ENCODE measurements around the gene SPAG4.

SPAG4 gene

GRCh38 chr20:35600176-35600992 lies 15.2 kb upstream of the SPAG4 start:
- DNase-seq: no peak

GRCh38 chr20:35600993-35601973 lies 14.3 kb upstream of the SPAG4 start:
- DNase-seq: peak; percentile 14

GRCh38 chr20:35601990-35602389 lies 13.6 kb upstream of the SPAG4 start:
- no peak for DNase-seq

GRCh38 chr20:35602851-35603495 lies 12.7 kb upstream of the SPAG4 start:
- DNase-seq: no peak

DNA sequence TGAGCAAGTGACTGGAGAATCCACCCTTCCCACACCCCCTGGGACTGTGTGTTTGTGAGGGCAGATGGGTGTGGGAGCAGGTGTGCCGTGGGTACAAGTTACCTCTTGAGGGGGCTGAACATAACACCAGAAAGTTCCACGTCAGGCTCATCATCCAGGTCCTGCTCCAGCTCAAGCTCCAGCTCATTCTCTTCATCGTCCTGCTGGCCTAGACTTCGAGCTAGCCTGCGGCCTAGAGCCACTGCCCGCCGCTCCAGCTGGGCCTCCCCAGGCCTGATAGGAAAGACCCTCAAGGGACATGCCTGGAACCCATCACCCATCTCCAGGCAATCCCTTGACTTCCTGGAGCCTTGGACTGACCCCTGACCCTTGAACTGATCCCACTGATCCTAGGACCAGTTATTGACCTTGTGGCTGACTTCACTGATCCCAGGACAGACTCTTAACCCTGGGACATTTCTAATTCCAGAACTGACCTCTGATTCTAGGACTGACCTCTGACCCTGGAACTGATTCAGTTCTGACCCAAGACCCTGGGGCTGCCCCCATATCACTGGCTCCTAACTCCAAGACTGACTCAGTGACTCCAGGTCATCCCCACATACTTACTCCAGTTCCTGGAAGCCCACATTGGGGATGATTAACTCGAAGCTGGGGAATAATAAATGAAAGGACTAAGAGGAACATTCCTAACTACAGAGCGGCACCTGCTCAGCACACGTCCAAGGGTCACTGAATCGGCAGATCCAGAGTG lies 11.8 kb upstream of the SPAG4 start:
- DNase-seq: no peak

DNA sequence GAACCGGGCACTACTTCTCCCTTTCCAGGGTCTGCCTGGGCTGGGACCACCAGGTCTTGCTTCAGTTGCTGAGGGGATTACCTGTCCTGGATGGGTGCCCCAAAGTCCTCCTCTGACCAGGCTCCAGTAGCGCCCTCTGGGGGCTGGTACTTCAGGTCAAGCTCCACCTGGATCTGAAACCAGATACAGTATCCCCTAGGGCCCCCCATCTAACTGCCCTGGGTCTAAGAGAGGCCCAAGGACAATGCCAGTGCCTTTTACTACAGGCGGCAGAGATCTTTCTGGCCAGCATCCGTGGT lies 11.2 kb upstream of the SPAG4 start:
- no peak for DNase-seq

GRCh38 chr20:35606127-35606526 lies 9.5 kb upstream of the SPAG4 start:
- no peak for DNase-seq

DNA sequence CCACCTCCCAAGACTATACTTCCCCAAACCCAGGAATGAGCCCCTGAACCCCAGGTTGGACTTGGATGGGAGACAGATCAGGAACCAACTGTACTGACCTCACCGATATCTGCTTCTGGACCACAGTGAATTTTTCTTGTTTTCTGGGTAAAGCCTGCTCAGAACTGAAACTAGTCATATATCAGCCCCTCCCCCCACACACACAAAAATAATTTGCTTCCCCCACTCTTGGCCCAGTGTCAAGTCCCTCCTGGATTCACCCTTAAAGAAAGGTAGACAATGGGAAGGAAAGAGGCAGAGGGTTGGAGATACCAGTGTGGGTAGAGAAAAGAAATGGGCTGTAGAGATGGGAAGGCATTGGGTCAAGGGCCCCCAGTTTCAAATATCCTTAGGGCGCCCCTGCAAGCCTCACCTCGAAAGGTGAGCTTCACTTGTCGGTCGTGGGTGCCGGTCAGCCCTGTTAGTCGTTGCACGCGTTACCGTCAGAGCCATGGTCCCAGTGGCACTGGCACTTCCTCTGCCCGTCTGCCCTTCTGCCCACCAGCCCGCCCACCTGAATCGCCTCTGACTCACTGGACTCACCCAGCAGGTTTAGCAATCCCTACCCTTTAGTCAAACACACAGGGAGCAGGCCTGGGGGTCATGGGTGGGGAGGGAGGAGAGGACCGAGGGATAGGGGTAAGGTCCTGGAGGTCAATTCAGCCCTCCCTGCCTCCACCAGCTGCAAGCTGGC lies 8.5 kb upstream of the SPAG4 start:
- DNase-seq: no peak

- DNase-seq: no peak
These were observed 4.7 kb upstream of the SPAG4 start for GRCh38 chr20:35610833-35611427.

- DNase-seq: no peak
These were observed 4.1 kb upstream of the SPAG4 start for GRCh38 chr20:35611482-35611881.

DNA sequence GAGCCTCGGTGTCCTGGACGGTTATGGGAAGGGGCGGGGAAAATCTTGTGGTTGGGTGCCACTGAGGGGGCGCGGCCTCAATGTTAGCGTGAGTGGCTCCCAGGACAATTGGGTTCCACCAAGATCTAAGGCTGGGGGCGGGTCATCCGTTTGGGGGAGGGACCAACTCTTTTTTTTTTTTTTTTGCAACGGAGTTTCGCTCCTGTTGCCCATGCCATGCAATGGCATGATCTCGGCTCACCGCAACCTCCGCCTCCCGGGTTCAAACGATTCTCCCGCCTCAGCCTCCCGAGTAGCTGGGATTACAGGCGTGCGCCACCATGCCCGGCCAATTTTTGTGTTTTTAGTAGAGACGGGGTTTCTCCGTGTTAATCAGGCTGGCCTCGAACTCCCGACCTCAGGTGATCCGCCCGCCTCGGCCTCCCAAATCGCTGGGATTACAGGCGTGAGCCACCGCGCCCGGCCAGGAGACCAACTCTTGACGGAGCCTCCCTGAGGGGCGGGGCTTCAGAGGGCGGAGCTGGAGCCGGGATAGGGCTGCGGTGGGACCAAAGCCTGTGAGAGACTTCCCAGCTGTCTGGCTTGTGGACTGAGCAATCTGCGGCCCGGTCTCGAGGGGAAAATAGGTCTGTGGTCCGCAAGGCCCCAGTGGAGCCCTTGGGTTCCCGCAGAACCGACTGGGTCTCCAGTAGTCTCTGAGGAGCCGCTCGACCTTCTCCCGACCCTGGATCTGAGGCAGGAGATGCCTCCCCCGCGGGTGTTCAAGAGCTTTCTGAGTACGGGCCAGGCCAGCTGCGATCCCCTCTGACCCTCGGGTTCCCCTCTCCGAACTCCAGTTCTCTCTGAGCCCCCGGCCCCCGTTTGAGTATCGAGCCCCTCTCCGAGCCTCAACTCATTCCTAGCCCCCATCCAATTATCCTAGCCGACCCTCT lies 1.1 kb downstream of the SPAG4 start:
- DNase-seq: peak; percentile 39

DNA sequence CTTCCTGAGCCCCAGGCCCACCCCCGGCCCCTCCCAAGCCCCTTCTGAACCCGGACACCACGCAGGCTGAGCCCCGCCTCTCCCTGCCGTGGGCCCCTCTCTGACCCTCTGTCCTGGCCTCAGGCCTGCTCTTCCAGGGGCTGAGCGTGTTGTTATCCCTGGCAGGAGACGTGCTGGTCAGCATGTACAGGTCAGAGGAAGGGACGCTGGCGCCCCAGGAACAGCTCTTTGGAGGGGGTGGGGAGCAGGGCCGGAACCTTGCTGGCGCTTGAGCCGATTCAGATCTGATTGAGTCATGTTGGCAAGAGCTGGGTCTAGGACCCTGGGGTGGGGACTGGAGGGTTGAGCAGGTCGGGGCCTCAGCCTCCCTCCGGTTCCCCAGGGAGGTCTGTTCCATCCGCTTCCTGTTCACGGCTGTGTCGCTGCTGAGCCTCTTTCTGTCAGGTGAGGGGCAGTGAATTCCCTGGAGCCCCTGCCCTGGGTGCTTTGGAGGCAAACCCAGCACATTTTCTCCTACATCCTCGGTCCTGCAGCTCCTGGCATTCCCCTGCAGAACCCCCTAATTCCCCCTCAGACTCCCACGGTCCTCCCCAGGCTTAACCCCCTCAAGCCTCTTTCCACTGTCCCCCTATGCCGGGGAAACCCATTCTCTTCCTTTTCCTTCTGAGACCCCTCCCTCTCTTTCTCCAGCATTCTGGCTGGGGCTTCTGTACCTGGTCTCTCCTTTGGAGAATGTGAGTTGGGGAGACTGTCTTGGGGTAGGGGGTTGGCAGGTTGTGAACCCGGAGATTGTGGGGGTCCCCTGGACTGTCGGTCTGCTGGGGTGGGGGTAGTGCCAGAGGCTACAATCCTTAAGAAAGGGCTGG lies 2.0 kb downstream of the SPAG4 start:
- DNase-seq: peak; percentile 52

GRCh38 chr20:35618263-35619131 lies 2.9 kb downstream of the SPAG4 start:
- DNase-seq: no peak

DNA sequence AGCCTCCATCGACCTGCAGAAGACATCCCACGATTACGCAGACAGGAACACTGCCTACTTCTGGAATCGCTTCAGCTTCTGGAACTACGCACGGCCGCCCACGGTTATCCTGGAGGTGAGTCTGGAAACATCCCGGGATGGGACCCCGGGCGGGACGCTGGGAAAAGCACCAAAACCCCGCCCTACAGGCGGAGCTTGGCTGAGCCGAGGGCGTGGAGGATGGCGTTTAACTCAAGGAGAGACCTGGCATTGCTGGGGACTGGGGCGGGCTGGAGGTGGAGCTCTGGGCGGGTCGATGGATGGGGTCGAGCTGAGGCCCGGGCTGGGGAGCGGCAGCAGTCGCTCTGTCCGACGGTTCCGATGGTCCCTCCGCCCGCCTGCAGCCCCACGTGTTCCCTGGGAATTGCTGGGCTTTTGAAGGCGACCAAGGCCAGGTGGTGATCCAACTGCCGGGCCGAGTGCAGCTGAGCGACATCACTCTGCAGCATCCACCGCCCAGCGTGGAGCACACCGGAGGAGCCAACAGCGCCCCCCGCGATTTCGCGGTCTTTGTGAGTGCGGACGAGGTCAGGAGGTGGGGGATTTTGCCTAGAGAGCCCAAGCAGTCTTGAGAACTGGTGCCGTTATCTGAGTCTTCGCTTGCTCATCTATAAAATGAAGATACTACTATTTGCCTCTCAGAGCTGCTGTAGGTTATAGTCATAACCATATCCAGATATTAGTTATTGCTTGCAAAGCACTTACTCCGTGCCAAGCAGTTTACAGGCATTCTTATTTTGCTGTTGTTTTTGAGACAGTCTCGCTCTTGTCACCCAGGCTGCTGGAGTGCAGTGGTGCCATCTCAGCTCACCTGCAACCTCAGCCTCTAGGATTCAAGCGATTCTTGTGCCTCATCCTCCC lies 3.8 kb downstream of the SPAG4 start:
- peak; percentile 63 for DNase-seq

DNA sequence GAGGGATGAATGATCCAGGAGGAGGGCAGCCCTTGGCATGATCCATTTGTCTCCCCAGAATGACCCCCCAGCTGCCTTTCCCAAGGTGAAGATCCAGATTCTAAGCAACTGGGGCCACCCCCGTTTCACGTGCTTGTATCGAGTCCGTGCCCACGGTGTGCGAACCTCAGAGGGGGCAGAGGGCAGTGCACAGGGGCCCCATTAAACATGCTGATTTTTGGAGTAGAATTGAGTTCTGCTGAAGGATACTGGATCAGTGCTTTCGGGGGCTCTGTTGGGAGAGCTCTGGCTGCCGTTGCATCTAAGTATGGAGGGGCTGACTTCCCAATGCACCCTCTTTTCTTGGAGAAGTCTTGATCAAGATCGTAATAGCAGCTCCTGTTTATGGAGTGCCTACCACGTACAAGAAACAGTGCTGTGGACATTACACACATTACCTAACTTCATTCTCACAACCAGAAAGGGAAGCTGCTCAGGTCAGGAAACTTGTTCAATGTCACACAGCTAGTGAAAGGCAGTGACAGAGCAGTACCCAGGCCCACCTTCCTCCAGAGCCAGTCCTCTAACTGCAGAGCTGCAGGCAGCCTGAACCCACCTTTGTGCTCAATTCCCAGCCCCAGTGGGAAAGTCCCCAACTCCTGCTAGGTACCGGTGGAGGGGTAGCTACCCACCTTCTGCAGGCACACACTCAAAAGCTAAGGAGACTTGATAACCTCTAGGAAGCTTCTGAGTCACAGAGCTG lies 5.4 kb downstream of the SPAG4 start:
- no peak for DNase-seq

- DNase-seq: no peak
These were observed 5.9 kb downstream of the SPAG4 start for GRCh38 chr20:35621560-35621946.
